Suprapubic skin (tissue), 4 donors: ENCODE measurements around the gene LRRTM4. TPM values are rescaled to one million over a fixed set of nuclear protein-coding genes. Genes with fewer than 3 reads are reported as not detected.

Experiments
- DNase-seq, 2 donors: peaks; one replicate each; pipeline ENCODE4 v3.0.0-alpha.2; 2019; ENCODE audit warnings: low spot score in 2 of 2
- H3K27ac ChIP-seq: fragments of 200-600 bp; sonication (generic); one replicate; pipeline ENCODE4 v1.5.1; 2019
- H3K27me3 ChIP-seq: fragments of 200-600 bp; sonication (generic); one replicate; pipeline ENCODE4 v1.5.1; 2019
- H3K36me3 ChIP-seq: fragments of 200-600 bp; sonication (generic); one replicate; pipeline ENCODE4 v1.5.1; 2019
- H3K4me1 ChIP-seq: fragments of 200-600 bp; sonication (generic); one replicate; pipeline ENCODE4 v1.5.1; 2019
- H3K4me3 ChIP-seq: fragments of 200-600 bp; sonication (generic); one replicate; pipeline ENCODE4 v1.5.1; 2019; ENCODE audit warnings: mild to moderate bottlenecking
- H3K9me3 ChIP-seq: fragments of 200-600 bp; sonication (generic); one replicate; pipeline ENCODE4 v1.5.1; 2019
- CTCF ChIP-seq, 2 donors: fragments of 200-600 bp in 1 of 2; fragments of 450-650 bp in 1 of 2; sonication (generic) in 1 of 2; IDR thresholded peaks; one replicate each; pipeline ENCODE4 v1.5.1; 2016 to 2019; ENCODE audit warnings: antibody characterized with exemption in 2 of 2, mild to moderate bottlenecking in 1 of 2, moderate library complexity in 1 of 2
- EP300 ChIP-seq: sonication (generic); formaldehyde crosslinking; IDR thresholded peaks from one replicate; pipeline ENCODE4 v1.6.1; 2017; ENCODE audit warnings: antibody characterized with exemption
- POLR2A ChIP-seq, 2 donors: fragments of 450-650 bp; IDR thresholded peaks; one replicate each; pipeline ENCODE4 v1.6.1; 2017; ENCODE audit warnings: antibody characterized with exemption in 2 of 2, mild to moderate bottlenecking in 2 of 2, moderate library complexity in 2 of 2
- POLR2AphosphoS5 ChIP-seq, 3 donors: sonication (generic); formaldehyde crosslinking; IDR thresholded peaks; one replicate each; pipeline ENCODE4 v1.6.1; 2017; ENCODE audit warnings: antibody characterized with exemption in 3 of 3
- WGBS: methylation state at CpG from one replicate; pipeline ENCODE4 v1.1.5; 2018; 5-methylcytosine and 5-hydroxymethylcytosine counted together
- total RNA-seq, 4 donors: library from RNA; depleted of rRNA; stranded (reverse); fragments of >200 nt; gene quantifications; one replicate each; pipeline ENCODE4 v1.1.0, GENCODE V29; 2016

LRRTM4 gene
- total RNA-seq, 4 donors from 2014 or later: not detected

- WGBS: 90% methylated on average over 1 of the region's 1 CpG
- Histone ChIP-seq H3K4me3 (no peak overlapping the region), H3K27me3 (no peaks in the 10 kb centered on the region), H3K36me3 (no peaks in the 10 kb centered on the region), H3K4me1 (no peaks in the 10 kb centered on the region), H3K9me3 (no peaks in the 10 kb centered on the region), H3K27ac (no peak overlapping the region)
- DNase-seq: no peak
- TF ChIP-seq EP300: no peak
- no peak for TF ChIP-seq CTCF (IDR thresholded peaks at IDR 0.05)
- no peak for TF ChIP-seq POLR2AphosphoS5 (IDR thresholded peaks at IDR 0.05)
- no peak for TF ChIP-seq POLR2A (IDR thresholded peaks at IDR 0.05)
Observed at GRCh38 chr2:77508511-77508910, 13.7 kb downstream of the LRRTM4 start.

- no peaks in the 10 kb centered on the region for H3K36me3 ChIP-seq
- no peak for TF ChIP-seq CTCF (IDR thresholded peaks at IDR 0.05)
- TF ChIP-seq POLR2A (IDR thresholded peaks at IDR 0.05): no peak
- TF ChIP-seq POLR2AphosphoS5 (IDR thresholded peaks at IDR 0.05): no peak
- TF ChIP-seq EP300: no peak
- no peak overlapping the region for H3K4me3 ChIP-seq
- H3K4me1 ChIP-seq: no peaks in the 10 kb centered on the region
- no peaks in the 10 kb centered on the region for H3K9me3 ChIP-seq
- WGBS: 73% methylated on average over 6 of the region's 6 CpGs
- H3K27me3 ChIP-seq: no peaks in the 10 kb centered on the region
- DNase-seq: no peak
- H3K27ac ChIP-seq: no peak overlapping the region
Observed at GRCh38 chr2:77507657-77508056, 14.5 kb downstream of the LRRTM4 start.

- 75% methylated on average over 3 of the region's 7 CpGs for WGBS
- H3K4me3 ChIP-seq: no peak overlapping the region
- DNase-seq: no peak
- H3K9me3 ChIP-seq: no peaks in the 10 kb centered on the region
- H3K36me3 ChIP-seq: no peaks in the 10 kb centered on the region
- no peak overlapping the region for H3K27ac ChIP-seq
- H3K4me1 ChIP-seq: no peaks in the 10 kb centered on the region
- no peak for TF ChIP-seq POLR2A (IDR thresholded peaks at IDR 0.05)
- TF ChIP-seq CTCF (IDR thresholded peaks at IDR 0.05): no peak
- TF ChIP-seq EP300: no peak
- TF ChIP-seq POLR2AphosphoS5 (IDR thresholded peaks at IDR 0.05): no peak
- H3K27me3 ChIP-seq: no peaks in the 10 kb centered on the region
Observed at GRCh38 chr2:77488141-77488540, 34.0 kb downstream of the LRRTM4 start.

- no peak for DNase-seq
- Histone ChIP-seq H3K36me3 (no peaks in the 10 kb centered on the region), H3K27me3 (no peaks in the 10 kb centered on the region), H3K4me3 (no peak overlapping the region), H3K9me3 (no peaks in the 10 kb centered on the region), H3K27ac (no peak overlapping the region), H3K4me1 (no peaks in the 10 kb centered on the region)
- 82% methylated on average over 11 of the region's 15 CpGs for WGBS
- no peak for TF ChIP-seq POLR2A (IDR thresholded peaks at IDR 0.05)
- TF ChIP-seq EP300: no peak
- no peak for TF ChIP-seq POLR2AphosphoS5 (IDR thresholded peaks at IDR 0.05)
- no peak for TF ChIP-seq CTCF (IDR thresholded peaks at IDR 0.05)
Observed at GRCh38 chr2:77487074-77487803, 34.9 kb downstream of the LRRTM4 start.

GRCh38 chr2:77484026-77484425, 38.1 kb downstream of the LRRTM4 start:
- no peak overlapping the region for H3K27ac ChIP-seq
- TF ChIP-seq POLR2AphosphoS5 (IDR thresholded peaks at IDR 0.05) (no peak), CTCF (IDR thresholded peaks at IDR 0.05) (no peak), EP300 (no peak), POLR2A (IDR thresholded peaks at IDR 0.05) (no peak)
- no peaks in the 10 kb centered on the region for H3K4me1 ChIP-seq
- no peaks in the 10 kb centered on the region for H3K9me3 ChIP-seq
- H3K4me3 ChIP-seq: no peak overlapping the region
- no peak for DNase-seq
- H3K27me3 ChIP-seq: no peaks in the 10 kb centered on the region
- H3K36me3 ChIP-seq: no peaks in the 10 kb centered on the region
